Measurements from ENCODE around the gene GLI2.

Gene GLI2

DNA sequence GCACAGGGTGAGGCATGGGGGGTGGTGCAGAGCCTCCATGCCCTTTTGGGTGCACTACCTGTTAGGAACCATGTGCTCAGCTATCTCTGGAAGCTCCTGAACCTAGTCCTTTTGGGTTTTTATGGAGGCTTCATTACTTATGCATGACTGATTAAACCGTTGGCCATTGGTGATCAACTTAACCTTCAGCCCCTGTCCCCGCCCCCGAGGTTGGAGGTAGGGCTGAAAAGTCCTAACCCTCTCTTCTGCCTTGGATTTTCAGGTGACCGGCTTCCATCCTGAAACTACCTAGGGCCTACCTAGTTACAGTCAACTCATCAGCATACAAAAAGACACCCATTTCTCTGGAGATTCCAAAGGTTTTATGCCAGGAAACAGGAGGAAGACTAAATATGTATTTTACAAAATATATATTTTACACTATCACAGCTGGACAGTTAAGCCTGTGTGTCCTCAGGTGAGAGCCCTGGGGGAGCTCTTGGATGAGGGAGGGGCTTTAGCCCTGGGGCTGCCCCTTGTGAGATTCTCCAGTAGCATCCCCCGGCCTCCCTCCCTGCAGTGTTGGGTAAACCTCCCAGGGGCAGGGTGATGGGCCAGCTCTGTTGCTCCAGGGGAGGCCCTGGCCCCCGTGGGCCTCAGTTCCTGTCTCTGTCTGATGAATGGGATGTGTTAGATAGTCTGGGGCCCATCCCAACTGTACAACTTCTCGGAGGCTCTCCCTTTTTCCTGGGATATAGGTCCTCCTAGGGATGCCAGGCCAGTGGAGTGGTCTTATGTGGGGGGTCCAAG, 24.1 kb downstream of the GLI2 start:
- DNase-seq, result no peak

DNA sequence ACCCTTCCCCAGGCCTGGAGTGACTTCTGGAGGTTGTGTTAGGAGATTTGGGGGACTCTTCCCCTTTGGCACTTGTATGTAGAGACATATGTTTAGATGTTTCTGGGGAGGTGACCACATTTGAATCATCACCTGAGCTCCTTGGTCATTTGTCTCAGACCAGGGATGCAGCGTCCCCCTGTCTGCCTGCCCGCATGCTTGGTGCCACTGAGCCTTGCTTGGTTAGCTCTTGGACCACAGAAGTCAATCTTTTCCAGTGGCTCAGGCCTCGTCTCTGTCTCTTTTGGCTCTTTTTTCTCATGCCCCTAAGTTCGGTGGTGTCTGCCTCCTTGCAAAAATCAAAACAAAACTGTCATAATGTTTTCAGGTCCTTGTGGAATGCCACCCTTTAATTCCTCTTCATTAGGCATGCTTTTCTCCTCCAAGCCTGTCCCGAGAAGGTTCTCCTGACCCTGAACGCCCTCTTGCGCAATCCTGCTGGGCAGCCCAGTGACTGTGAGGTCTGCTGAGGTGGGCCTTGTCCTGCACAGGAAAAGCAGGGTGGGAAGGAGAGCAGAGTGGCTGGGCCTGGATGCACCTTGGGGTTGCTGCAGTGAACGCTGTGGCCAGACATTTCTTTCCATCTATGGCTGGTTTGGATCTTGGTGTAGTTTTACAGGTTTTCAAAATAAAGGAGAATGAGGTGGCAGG, 24.9 kb downstream of the GLI2 start:
- no peak for DNase-seq

DNA sequence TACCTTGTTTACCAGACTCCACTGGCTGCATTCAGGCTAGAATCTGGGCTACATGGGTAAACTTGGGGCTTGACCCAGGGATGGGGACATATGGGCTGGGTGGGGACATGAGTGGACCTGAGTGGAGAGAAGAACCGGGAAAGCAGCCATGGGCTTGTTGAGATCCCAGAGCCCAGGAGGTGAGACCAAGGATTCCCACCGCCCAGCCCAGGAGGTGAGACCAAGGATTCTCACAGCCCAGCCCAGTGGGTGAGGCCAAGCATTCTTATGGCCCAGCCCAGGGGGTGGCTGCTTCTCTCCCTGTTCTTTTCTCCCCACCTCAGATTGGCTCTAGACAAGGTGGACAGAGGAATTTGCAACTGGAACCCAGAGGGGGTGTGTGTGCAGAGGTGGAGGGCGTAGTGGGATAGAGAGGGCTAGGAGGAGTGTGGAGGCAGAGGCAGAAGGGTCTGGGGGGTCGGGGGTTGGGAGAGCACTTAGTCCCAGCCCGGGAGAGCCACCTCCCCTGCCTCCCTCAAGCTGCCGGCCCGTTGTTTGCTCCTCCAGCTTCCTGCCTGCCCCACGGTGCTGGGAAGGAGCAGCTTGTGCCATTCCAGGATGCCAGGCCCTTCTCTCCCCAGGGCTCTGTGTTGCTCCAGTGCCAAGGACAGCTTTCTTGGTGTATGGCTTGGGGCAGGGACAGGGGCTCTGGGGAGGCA, 25.6 kb downstream of the GLI2 start:
- DNase-seq, result no peak

DNA sequence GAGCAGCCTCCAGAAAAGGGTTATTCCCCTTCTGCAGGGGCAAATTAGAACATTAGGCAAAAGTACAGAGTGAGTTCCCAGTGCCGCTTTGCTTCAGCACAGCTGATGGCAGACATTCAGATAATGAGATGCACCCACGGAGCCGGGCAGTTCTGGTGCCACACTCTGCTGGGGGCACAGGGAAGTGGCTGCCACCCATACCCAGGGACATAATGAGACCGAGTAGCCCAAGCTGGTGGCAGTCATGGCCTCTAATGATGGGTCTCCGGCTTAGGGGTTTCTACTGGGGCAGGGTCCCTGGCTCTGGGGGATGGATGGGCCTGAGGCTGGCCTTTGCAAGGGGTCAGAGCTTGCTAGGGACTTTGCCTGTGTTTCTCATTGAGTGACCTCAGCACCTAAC, 26.2 kb downstream of the GLI2 start:
- DNase-seq, result no peak

DNA sequence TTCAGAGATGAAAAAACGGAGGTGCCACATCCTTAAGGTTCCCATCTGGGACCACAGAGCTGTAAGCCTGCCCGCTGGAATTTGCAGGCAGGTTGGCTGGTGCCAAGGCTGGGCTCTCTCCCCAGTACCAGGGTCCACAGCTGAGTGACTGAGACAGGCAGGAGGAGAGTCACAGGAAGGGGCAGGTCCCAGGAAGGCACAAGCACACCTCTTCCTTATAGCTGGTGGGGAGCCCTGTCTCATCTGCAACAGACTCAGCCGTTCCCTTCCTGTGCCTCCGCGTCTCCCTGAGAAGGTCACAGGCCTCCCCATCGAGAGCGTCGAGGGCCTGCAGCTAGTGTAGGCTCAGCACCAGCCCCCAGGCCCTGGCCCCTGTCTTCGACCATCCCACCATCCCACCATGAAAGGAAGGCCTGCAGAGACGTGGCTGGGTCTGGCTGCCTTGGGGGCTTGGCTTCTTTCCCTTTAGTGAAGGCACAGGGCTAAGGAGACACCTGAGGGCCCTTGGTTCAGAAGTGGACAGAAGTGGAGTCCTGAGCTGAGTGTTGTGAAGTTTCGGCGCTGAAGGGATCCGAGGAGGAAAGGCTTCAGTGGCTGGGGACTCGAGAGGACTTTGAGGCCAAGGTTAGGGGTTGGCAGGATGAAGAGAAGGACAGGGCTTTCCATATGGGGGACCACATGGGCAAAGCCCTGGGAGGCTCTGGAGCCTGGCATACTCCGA, 26.8 kb downstream of the GLI2 start:
- DNase-seq, result no peak

DNA sequence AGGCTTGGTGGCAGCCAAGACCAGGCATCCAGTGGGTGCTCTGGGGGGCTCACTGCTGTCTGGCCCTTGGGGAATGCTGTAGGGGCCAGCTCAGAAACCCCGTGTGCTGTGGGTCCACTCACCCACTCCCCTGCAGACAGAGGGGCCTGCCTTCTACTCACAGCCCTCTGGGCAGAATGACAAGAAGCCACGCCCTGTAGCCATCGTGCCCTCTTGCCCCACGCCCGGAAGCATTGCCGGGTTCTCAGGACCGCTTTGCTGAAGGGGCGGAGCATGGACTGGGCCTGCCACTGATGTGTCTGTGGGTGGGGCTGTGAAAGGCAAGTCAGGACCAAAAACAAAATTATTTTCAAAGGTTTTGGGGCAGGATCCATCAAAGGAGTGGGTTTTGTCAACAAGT, 27.8 kb downstream of the GLI2 start:
- DNase-seq, result no peak

DNA sequence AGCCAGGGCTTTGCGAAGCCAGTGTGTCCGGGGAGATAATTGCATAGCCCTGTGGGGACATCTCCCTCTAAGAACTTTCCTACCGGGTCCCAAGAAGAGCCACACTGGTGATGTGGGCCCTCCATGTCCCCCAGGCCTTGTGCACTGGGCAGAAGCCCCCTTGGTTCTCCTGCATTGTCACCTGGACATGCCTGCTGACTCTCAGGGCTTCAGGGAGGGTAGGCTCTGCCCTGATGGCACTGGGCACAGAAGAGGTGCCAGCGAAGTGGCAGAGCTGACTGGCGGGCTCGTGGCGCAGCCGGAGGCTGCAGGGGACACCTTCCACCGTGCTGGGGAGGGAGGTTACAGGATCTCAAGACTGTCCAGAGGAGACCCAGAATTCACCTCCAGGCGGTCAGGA, 28.3 kb downstream of the GLI2 start:
- no peak for DNase-seq

DNA sequence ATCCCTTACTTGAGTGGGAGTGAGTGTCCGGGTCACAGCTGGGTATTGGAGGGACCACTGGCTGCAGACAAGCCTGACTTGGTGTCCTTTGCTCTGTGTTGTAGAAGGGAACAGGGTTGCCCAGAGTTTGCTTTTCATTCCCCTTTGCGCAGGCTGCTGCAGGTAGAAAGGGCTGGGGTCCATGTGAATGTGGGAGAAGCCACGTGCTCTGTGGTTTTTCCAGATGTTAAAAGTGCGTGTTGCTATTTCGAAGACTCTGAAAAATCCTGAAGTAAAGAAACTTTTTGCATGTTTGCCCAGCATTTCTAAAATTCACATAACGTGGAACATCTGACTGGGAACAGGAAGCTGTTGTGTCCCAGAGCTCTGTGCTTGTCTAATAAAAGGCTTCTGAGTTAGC, 28.8 kb downstream of the GLI2 start:
- DNase-seq, result no peak

DNA sequence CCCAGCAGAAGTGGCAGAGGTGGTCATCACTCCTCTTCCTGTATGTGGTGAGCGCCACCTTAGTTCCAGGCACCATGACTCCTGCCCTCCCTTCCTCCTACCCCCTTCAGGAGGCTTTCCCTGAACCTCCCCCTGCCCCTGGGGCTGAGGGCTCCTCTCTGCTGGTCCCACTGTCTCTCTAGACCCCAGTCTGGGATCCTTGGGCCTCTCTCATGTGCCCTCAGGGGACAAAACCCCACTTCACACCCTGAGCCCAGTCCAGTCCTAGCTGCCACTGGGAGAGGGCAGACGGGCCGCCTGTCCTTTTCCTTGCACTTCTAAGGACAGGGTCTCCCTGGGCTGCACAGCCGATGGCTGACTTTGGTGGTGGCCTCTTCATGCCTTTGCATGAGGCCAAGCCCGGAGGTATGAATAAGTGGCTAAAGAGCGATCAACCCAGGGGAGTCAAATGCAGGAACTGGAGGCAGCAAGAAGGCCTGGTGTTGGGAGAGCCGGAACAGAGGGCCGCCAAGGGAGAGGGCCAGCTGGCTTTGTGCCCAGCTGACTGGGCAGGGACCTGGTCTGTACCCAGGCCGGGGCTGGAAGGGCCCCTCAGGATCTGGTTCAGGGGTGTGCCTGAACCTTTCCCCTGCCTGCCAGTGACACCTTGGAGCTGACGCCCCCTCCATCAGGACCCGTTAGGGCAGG, 29.5 kb downstream of the GLI2 start:
- no peak for DNase-seq

DNA sequence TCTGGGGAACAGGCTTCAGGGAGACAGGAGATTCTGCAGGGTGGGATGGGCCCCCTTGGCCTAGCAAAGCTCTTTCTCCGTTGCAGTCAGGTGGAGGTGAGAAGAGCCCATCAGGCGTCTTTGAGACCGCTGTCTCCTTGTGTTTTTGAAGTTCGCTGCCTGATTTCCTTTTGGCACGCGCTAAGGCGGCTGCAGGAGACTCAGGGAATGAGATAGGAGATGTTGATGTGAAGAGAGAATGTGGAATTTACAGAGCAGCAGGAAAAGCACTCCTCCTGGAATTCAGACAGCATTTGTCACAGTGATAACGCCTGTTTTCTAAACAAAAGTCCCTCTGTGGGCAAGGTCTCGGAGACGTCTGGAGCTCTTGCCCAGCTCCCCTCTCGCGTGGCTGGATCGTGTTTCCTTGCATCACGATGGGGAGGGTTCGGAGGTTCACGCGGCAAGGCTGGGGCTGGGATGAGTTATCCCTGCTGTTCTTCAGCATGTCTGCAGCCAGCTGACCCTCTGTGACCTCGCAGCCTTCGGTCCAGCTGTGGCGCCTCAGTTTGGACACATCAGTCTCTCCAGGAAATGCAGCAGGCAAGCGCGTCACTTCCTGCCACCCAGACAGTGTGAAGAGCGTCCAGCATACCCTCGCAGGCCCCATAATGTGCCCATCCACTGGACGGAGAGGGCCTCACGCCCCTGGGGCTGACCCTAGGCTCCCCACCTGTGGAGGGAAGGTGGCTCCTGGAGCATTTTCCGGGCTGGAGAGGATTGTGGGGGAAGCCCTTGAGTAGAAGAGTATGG, 30.2 kb downstream of the GLI2 start:
- no peak for DNase-seq

DNA sequence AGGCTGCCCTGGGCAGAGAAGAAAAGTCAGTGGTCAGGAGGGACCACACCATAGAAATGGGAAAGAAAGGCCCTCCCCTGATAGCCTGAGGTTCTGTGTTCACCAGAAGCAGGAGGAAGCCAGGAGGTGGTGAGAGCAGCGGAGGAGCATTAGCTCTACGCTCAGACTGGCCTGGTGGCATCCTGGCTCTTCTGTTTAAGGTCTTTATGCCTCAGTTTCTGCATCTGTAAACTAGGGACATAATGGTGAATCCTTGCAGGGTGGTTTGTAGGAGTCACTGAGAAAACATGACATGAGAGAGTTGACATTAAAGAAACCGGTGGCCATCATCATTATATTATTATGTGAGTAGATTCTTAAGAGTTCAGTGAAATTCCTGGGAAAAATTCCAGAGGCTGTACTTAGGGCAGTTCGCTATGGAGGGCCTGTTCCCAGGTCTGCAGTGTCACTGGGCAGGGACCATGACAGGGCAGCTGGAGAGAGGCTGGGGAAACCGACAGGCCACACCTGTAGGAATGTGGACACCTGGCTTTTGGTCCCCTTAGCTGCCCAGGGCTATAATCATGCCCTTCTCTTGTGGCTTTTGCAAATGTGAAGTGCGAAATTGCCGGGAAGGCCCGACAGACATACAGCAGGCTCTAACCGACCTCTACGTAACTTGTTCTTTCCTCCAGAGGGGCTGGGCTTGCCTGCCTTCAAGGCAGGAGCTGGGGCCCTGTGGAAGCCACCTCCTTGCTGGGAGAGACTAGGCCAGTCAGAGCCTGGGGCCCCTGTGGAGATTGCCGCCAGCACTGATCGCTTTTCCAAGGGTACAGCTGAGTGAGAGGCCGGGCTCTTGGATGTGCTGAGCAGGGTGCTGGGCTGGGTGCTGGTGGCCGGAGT, 31.0 kb downstream of the GLI2 start:
- no peak for DNase-seq

DNA sequence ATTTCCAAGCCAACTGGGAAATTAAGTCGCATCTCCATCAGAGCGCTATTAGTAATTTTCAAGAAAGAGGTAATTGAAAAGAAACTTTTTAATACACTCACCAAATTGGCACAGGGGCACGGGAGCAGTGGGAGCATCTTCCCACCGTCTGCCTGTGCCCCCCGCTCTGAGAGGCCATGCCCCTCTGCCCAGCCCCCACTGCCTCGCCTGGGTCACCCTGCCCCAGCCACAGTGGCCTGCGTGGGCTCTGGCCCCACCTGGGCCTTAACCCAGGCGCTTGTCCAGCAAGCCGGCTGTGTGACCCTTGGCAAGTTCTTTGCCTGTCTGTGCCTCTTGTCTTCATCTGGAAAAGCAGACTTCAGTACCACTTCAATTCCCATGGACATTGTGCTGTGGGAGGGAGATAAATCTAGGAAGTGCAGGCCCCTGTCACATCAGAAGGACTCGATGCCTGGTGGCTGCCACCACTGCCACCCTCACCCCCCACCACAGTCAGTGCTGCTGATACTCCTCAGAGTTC, 31.9 kb downstream of the GLI2 start:
- DNase-seq, result no peak

DNA sequence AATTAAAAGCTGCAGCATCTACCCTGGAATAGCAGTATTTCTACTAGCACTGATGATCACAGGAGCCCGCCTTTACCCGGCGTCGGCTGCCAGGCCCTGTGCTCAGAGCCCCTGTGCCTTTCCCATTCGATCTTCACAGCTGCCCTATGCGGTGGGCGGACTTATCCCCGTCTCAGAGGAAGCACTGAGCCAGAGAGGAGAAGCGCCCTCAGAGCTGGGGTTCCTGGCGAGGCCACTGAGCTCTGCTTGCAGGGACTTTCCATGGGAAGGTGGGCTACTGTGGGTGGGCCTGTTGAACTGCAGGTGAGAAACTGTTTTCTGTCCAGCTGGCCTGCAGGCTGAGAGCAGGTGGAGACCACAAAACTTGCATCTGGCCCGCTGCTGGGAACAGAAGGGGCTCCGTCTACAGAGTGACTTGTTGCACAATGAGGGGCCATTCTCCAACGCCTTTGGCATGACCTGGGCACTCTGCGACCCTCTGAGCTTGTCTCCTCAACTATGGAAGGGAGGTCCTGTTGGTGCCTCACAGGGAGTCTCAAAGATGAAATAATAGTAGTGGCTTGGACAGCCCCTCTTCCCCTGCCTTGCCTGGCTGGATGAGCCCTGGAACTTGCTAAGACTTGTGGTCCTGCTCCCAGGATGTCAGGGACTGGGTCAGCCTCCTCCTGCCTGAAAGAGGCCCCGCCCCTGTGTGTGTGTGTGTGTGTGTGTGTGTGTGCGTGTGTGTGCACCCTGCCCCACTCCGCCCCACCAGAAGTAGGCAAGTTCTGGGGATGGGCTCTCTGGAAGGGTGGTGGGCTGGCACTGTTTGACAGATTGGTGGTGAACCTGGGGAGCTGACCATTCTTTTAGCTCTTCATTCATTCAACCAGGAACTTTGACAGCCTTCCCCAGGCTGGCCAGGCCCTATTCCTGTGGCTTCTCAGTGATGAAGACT, 32.7 kb downstream of the GLI2 start:
- DNase-seq, result no peak

DNA sequence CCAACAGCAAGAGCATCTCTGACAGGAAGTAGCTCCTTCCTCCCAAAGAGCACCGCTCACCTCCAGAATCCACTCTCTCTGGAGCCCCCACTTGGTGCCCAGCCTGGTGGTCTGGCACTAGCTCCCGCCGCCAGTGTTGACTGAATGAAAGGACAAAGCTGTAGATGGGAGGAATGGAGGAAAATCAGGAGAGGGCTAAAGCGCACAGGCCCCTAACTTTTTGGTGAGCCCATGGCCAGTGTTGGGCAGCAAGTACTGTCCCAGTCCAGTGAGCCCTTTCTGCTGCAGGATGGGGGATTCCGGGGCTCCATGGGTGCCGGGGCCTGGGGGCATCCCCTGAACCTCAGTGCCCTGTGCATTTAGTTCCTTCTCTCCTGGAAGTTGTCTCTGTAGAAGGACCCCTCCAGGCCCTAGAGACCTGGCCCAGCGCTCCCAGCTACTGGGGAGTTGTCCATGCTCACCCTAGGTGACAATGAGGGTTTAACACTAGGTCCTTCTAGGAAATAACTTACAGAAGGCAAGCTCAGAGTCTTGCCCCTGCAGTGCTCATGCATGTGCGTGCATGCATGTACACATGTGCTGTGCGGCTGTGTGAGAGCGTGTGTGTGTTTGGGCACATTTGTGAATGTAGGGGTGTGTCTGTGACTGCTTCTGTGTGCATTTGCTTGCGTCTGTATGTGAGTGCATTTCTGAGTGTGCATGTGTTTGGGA, 33.6 kb downstream of the GLI2 start:
- DNase-seq, result no peak

DNA sequence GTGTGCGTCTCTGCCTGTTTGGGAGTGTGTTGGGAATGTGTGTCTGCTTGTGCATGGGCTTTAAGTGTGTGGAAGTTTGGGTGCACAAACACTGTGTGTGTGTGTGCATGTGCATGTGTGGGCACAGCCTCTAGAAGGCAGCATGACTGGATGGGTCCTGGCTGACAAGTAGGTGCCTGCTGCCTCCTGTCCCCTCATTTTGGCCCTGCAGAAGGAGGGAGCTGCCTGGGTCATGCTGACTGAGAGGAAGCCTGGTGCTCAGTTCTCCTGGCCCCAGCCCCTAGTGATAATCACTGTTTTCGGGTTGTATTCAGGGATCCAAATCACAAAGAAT, 34.1 kb downstream of the GLI2 start:
- DNase-seq, result no peak

DNA sequence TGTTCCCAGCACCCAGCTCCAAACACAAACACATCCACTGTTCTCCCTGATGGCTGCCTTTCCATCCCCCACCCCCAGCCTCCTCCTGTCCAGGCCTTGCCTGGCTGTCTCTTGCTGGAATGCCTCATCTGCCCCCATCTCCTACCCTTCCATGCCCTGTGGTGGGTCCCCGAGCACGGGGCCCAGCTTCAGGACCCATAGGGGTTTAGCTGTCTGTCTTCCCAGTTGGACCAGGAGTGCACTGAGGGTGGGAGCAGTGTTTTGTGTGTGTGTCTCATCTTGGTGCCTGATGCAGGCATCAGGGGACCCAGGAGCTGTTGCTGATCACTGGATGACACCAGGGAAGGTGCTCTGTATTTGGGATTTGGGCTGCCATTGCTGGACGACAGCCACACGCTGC, 34.5 kb downstream of the GLI2 start:
- no peak for DNase-seq

DNA sequence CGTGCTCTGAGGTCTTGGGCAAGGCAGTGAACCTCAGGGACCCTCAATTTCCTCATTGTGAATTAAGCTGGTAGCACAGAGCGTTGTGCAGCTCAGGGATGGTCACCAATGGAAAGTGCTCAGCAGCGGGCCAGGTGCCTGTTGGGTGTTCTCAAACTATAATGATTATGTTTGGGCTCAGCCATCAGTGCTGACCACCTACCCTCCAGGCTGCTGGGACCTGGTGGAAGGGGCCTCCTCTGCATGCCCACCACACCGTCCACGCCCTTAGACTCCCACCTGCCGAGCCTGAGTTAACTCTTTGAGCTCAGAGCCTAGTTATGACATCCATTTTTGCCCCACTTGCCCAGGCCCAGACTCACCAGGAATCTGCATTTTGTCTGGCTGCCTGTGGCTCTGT, 35.0 kb downstream of the GLI2 start:
- no peak for DNase-seq

DNA sequence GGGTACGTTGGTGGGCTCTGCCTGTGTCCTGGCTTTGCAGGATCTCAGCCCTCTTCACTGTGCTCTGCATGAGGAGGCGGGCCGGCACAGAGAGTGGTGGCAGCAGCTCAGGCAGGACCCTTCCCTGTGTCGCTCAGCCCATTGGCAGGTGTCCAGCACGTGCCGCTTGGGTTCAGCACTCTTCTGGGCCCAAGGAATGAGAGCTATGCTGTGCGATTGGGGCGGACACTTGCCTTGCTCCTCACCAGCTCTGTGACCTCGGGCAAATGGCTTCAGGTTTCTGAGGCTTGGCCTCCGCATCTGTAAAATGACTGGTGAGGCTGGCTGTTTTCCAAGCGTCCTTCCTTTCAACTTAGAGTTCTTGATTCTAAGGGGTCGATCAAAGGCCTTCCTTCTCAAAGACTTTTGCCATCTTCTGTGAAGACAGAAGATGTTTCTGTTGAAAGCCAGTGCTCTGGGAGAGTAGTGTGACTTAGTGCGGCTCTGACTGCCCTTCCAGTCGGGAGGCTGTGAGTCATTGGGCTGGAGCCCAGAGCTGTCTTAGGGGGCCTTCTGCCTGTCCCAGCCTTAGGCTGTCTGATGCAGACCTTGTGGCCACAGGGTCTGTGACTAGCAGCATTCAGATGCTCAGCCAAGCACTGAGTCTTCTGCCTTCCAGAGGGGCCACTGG, 35.6 kb downstream of the GLI2 start:
- DNase-seq, result no peak
